Measurements from ENCODE around the gene ZBTB4.

DNA sequence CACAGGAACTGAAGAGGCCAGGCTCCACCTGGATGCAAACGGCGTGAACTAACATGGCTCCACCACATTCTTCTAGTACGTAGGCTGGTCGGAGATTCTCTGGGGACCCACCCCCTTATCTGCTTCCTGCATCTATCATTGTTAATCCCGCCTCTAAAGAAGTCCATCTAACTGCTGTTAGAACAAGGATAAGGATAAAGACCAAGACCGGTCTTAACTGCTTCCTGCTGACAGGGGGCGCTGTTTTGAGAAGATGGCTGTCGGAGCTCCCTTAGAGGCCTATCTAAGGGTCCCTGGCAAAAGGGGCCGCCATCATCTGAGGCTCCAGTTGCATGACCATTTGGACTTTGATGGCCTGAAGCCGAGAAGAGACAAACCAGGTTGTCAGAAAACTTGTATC, 43.6 kb upstream of the ZBTB4 start:
- TF ChIP-seq, protein P1, sequence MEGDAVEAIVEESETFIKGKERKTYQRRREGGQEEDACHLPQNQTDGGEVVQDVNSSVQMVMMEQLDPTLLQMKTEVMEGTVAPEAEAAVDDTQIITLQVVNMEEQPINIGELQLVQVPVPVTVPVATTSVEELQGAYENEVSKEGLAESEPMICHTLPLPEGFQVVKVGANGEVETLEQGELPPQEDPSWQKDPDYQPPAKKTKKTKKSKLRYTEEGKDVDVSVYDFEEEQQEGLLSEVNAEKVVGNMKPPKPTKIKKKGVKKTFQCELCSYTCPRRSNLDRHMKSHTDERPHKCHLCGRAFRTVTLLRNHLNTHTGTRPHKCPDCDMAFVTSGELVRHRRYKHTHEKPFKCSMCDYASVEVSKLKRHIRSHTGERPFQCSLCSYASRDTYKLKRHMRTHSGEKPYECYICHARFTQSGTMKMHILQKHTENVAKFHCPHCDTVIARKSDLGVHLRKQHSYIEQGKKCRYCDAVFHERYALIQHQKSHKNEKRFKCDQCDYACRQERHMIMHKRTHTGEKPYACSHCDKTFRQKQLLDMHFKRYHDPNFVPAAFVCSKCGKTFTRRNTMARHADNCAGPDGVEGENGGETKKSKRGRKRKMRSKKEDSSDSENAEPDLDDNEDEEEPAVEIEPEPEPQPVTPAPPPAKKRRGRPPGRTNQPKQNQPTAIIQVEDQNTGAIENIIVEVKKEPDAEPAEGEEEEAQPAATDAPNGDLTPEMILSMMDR (IDR thresholded peaks at IDR 0.05; ENCODE audit: insufficient read depth, low read depth, low read length): no peak
- no peak for TF ChIP-seq EZH2 (IDR thresholded peaks at IDR 0.05; ENCODE audit: insufficient read depth, low read length)
